Measurements from ENCODE around the gene ANXA2.
"Not testable (repeated sequence)": the region's sequence is repeated elsewhere in the genome, so short reads cannot be mapped to it uniquely, and the experiment has no call there.

Gene ANXA2

DNA sequence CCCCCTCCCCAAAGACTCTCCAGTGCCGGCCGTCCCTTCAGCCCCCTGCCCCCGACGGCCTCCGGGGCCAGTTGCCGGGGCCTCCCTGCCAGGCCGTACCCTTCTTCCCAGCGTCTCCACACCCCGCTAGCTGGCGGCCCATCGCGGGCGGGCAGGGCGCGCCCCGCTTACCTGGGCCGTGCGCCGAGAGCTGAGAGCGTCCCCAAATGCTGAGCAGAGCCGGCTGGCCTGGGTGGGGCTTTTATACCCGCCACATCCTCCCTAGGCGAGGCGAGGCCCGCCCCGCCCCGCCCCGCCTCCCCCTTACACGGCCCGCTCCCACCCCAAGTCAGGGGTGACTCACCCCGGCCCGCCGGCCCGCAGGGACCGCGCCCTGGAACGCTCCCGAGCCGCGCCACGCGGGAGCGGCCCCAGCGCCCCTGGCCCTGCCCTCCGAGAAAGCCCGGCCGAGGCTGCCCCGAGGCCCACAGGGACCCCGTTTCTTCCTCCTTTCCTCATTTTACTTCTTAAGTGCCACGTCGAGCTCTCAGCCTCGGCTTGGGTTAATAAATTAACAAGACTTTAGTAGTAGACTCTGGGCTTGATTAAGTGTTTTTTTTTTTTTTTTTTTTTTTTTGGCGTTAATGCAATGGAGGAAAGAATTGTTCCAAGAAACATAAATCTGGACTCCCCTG, at the start of gene ANXA2:
Gene ANXA2, minus strand, starts transcription at position 215 of the 674 bp plus-strand sequence. CDS start 11,911 bp downstream, outside the sequence.
- DNase-seq (ENCODE audit: low read depth in 2 of 2), result peak; percentile 78 to 79

GRCh38 chr15:60444289-60444912, 46.6 kb upstream of the ANXA2 start:
- DNase-seq (ENCODE audit: low read depth in 2 of 2), result no peak

DNA sequence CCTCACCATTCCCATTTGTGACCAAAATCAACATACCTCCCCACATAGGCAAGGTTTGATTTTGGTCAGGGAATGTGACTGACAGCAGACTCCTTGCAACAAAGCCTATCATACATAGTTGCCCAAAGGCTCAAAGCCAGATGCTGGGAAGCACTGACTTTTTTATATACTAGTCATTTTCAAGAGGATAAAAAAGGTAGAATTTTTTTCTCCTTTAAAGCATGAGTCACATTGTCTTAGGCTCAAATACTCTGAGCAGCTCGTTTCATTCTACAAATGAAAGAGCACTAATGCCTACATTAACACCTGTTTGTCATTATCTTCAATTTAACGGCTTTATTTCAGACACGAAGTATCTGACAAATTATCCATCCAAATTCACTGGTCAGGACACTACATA, 45.0 kb upstream of the ANXA2 start:
- DNase-seq (ENCODE audit: low read depth in 2 of 2), result no peak

- DNase-seq (ENCODE audit: low read depth in 2 of 2), result no peak
Observed at GRCh38 chr15:60442031-60442650, 44.4 kb upstream of the ANXA2 start.

DNA sequence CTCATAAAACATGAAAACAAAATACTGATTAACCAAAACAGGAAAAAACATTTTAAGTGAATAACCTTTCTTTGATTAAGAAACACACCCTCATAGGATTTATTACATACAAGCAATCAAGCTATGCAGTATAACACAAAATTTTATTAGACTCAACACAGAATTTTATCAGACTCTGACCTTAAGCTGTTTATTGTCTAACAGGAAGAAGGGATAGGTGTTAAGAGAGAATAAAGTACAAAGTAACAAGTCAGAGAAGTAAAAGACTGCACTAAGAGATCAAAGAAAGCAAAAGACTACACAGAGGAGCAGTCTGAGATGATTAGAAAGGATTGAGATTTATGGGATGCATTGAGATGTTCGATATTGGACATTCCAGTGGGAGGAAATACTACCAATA, 43.5 kb upstream of the ANXA2 start:
- no peak for DNase-seq (ENCODE audit: low read depth in 2 of 2)

DNA sequence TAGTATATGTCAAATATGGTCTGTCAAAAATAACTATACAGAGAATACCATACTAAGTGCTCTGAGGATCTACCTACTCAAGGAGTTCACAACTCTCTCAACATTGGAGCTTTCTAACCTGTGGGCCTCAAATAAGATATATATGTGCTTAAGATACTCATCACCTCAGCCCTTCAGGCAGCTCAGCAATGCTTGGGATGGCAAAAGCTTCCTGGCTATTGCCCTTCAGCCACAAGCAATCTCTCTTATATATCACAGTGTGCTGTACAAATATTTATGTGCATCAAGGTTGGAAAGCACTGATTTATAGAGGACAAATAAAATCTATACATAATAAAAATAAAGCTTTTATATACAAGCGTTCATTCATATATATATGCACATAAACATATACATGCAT, 40.9 kb upstream of the ANXA2 start:
- no peak for DNase-seq (ENCODE audit: low read depth in 2 of 2)

DNA sequence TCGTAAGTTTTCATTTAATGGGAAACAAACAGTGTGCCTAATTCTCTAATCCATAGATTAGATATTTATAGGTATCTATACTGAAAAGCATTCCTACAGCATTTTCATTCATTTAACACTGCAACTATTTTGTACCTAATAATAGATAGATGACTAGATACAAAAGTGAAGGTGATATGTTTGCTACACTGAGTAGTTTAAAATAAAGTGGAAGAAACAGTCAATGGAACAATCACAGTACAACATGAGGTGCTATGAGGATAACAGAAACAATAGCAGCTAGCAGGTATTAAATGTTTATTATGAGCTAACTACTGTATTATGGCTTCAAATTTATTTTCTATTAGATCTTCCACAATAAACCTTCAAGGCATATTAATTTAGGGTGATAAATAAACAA, 31.1 kb upstream of the ANXA2 start:
- DNase-seq (ENCODE audit: low read depth in 2 of 2), result no peak

DNA sequence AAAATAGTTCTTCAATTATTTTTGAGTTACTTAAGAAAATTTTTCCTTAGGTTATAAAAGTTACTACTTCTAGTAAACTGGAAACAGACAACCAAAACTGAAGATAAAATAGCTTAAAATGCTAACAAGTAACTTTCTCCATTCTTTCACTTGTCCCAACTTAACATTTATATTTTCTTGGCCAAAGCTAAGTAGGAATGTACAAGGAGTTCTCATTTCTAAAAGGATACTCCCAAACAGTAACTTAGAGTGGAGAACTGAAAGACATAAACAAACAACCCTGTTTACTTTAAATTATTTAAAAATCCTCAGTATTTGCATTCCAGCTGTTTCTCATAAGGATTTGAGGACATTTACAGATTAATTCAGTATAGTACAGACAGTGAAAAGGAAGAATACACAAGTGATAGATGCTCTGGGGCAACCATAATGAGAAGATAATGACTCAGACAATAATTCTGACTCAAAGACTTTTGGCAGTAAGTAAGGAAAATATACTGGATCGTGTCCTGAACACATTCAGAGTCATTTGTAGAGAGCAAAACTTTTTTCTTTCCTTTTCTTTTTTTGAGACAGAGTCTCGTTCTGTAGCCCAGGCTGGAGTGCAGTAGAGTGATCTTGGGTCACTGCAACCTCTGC, 29.2 kb upstream of the ANXA2 start:
- DNase-seq (ENCODE audit: low read depth in 2 of 2), result no peak

DNA sequence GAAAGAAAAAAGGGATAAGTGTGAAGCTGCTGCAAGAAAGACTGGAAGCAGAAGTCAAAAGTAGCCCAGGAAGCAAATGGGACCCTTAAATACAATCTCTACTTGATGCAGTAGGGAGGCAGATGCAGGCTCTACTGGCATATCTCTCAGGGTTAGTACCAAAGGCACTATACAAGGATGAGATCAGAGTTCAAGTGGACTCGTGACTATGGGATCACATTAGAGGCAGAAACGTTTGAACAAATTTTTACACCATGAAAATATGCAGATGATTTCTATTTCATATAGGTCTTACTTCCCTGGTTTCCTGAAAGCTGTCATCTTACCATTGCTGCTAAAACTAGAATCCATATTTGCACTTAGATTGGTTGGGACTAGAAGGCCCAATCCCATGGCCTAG, 27.7 kb upstream of the ANXA2 start:
- no peak for DNase-seq (ENCODE audit: low read depth in 2 of 2)

DNA sequence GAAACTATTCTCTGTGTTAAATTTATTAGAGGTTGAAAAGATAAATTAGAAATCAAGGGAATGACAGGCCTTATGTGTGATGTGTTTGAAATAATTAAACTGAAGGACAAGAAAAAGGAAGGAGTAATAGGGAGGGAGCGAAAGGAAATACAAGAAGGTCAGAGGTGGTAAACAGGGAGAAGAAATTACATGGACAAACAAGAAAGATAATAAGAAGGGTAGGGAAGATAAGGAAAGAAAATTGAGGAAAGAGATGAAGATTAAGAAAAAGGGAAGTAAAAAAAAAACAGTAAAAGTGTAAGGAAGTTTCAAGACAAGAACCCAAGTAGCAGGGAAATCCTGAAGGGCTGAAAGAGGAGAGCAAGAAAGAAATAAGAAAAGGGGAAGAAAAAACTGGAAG, 26.2 kb upstream of the ANXA2 start:
- no peak for DNase-seq (ENCODE audit: low read depth in 2 of 2)

DNA sequence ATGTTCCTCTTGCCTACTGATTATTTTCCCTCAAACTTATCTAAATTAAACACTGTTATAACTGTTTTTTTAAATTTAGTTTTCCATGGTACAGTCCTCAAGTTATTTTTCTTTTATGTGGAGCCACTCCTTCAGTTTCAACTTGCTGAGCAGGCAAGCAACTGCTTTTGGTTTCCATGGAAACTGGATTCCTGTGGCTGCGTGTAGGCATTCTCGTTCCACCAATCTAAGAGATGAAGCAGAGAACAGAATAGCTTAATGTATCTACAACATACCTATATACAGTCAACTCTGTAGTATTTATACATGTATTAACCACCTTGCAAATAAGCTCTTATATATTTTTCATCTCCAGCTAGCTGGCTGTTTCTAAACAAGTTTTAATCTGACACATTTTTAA, 25.8 kb upstream of the ANXA2 start:
- no peak for DNase-seq (ENCODE audit: low read depth in 2 of 2)

- no peak for DNase-seq (ENCODE audit: low read depth in 2 of 2)
Observed at GRCh38 chr15:60421544-60421943, 23.8 kb upstream of the ANXA2 start.

- DNase-seq (ENCODE audit: low read depth in 2 of 2), result no peak
Observed at GRCh38 chr15:60420203-60420716, 22.5 kb upstream of the ANXA2 start.

DNA sequence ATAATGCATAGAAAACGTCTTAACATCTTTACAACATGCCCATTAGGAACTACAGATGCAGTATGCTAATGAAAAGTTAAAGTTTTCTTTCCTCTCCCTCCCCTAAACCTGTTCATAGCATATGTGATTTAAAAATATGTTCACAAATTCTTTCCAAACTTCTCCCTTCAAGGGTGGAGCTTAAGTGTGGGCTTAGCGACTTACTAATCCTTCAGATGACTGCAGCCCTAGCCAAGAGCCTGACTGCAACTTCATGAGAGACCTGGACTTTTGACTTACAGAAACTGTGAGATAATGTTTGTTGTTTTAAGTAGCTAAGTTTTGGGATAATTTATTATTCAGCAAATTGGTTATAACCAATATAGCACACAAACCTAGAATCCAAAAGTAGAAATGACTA, 22.0 kb upstream of the ANXA2 start:
- no peak for DNase-seq (ENCODE audit: low read depth in 2 of 2)

DNA sequence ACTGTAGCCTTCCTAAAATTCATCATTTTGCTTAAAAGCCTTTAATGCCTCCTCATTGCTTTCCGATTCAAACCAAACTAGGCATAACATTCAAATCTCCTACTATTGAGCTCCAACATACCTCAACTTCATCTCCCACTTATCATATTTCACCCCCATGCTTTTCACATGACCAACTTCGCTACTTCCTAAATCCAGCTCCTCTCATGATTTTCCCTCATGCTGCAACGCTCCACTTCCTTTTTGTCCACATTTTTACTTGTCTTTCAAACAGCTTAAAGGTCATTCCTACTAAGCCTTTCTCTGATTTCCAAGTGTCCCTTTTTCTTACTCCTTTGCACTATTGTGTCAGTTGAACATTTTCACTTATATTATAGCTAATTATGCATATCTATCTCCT, 20.3 kb upstream of the ANXA2 start:
- DNase-seq (ENCODE audit: low read depth in 2 of 2), result no peak

- no peak for DNase-seq (ENCODE audit: low read depth in 2 of 2)
Observed at GRCh38 chr15:60417112-60417511, 19.3 kb upstream of the ANXA2 start.

GRCh38 chr15:60416484-60416883, 18.7 kb upstream of the ANXA2 start:
- no peak for DNase-seq (ENCODE audit: low read depth in 2 of 2)

DNA sequence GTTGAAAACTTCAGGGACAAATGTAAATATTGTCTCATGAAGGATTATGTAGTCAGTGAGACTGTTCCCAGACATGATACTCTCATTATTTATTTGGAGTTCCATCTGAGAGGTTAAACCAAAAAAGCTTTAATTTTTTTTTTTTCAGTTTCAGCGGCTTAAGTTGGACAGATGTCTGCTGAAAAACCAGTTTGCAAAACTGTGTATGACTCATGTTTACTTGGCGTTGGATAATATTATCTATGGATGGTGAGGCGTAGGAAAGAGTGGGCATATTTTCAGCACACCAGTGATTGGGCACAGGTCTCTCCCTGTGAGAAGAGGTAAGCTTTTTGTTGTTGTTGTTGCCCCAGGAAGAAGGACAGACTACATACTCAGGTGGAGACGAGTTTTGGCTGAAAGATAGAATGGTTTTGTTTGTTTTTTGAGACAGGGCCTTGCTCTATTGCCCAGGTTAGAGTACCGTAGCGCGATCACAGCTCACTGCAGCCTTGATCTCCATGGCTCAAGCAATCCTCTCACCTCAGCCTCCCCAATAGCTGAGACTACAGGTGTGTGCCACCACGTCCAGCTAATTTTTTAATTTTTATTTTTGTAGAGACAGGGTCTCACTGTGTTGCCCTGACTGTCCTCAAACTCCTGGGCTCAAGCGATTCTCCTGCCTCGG, 16.4 kb upstream of the ANXA2 start:
- no peak for DNase-seq (ENCODE audit: low read depth in 2 of 2)

GRCh38 chr15:60413231-60413824, 15.5 kb upstream of the ANXA2 start:
- DNase-seq (ENCODE audit: low read depth in 2 of 2), result no peak

DNA sequence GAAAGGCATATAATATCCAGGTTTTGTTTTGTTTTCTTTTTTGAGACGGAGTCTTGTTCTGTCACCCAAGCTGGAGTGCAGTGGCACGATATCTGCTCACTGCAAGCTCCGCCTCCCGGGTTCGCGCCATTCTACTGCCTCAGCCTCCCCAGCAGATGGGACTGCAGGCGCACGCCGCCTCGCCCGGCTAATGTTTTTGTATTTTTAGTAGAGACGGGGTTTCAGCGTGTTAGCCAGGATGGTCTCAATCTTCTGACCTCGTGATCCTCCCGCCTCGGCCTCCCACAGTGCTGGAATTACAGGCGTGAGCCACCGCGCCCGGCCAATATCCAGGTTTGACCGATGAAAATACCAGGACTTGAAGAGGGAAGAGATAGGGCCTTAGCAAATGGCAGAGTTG, 15.0 kb upstream of the ANXA2 start:
- DNase-seq (ENCODE audit: low read depth in 2 of 2), result not testable (repeated sequence)

DNA sequence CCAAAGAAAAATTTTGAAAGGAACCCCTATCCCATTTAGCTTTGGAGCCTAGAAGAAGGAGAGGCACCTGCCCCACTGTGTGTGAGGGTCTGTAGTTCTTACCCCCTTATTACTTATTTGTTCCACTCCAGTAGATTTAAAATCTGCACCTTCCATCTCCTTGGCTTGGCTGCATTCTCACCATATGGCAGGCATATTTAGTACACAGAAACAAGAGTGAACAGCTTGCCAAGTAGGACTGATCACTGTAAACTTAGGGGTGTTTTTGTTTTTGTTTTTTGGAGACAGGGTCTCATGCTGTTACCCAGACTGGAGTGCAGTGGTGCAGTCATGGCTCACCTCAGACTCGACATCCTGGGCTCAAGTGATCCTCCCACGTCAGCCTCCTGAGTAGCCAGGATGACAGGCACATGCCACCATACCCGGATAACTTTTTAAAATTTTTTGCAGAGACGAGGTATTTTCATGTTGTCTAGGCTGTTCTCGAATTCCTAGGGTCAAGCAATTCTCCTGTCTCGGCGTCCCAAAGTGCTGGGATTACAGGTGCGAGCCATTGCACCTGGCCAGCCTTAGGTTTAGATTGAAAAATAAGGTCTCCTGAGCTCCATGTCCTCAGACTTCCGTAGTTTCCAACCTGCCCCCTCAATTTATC, 14.1 kb upstream of the ANXA2 start:
- DNase-seq (ENCODE audit: low read depth in 2 of 2), result no peak
